ENCODE results near the gene ADAMTSL5.

- TF ChIP-seq, protein P1, sequence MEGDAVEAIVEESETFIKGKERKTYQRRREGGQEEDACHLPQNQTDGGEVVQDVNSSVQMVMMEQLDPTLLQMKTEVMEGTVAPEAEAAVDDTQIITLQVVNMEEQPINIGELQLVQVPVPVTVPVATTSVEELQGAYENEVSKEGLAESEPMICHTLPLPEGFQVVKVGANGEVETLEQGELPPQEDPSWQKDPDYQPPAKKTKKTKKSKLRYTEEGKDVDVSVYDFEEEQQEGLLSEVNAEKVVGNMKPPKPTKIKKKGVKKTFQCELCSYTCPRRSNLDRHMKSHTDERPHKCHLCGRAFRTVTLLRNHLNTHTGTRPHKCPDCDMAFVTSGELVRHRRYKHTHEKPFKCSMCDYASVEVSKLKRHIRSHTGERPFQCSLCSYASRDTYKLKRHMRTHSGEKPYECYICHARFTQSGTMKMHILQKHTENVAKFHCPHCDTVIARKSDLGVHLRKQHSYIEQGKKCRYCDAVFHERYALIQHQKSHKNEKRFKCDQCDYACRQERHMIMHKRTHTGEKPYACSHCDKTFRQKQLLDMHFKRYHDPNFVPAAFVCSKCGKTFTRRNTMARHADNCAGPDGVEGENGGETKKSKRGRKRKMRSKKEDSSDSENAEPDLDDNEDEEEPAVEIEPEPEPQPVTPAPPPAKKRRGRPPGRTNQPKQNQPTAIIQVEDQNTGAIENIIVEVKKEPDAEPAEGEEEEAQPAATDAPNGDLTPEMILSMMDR (IDR thresholded peaks at IDR 0.05) = no peak
- TF ChIP-seq POLR2A (IDR thresholded peaks at IDR 0.05) (no peak), POLR2AphosphoS5 (IDR thresholded peaks at IDR 0.05) (no peak)
These were observed 10.8 kb upstream of the ADAMTSL5 start, which contains the start of gene PLK5 for GRCh38 chr19:1523412-1524286.

Measured in stomach (tissue), 4 donors.